Left hindlimb (tissue), 1 donor: ENCODE measurements around the gene SEPTIN5.

Experiments used
- DNase-seq: peaks from one replicate; pipeline ENCODE4 v3.0.0-alpha.2; 2018

SEPTIN5 gene

GRCh38 chr22:19734837-19735382 lies 20.6 kb downstream of the SEPTIN5 start:
- no peak for DNase-seq

GRCh38 chr22:19735665-19736510 lies 21.6 kb downstream of the SEPTIN5 start:
- DNase-seq = no peak

GRCh38 chr22:19737846-19738663 lies 23.8 kb downstream of the SEPTIN5 start:
- DNase-seq = no peak

GRCh38 chr22:19738664-19739447 lies 24.6 kb downstream of the SEPTIN5 start:
- DNase-seq = no peak

GRCh38 chr22:19739448-19739895 lies 25.2 kb downstream of the SEPTIN5 start:
- DNase-seq = no peak

GRCh38 chr22:19739911-19740449 lies 25.7 kb downstream of the SEPTIN5 start:
- DNase-seq = no peak

GRCh38 chr22:19740586-19740985 lies 26.3 kb downstream of the SEPTIN5 start:
- no peak for DNase-seq

GRCh38 chr22:19741053-19741452 lies 26.8 kb downstream of the SEPTIN5 start:
- no peak for DNase-seq

- no peak for DNase-seq
Measured at GRCh38 chr22:19742160-19743066, 28.1 kb downstream of the SEPTIN5 start.

- DNase-seq = no peak
Measured at GRCh38 chr22:19743081-19743480, 28.8 kb downstream of the SEPTIN5 start.

GRCh38 chr22:19743651-19744050 lies 29.3 kb downstream of the SEPTIN5 start:
- DNase-seq = no peak

GRCh38 chr22:19744350-19745006 lies 30.2 kb downstream of the SEPTIN5 start:
- no peak for DNase-seq

GRCh38 chr22:19745155-19746101 lies 31.1 kb downstream of the SEPTIN5 start:
- no peak for DNase-seq

GRCh38 chr22:19746726-19747125 lies 32.4 kb downstream of the SEPTIN5 start:
- DNase-seq = no peak

GRCh38 chr22:19747551-19747950 lies 33.2 kb downstream of the SEPTIN5 start:
- no peak for DNase-seq

- DNase-seq = no peak
Measured at GRCh38 chr22:19748139-19748538, 33.8 kb downstream of the SEPTIN5 start.

GRCh38 chr22:19748991-19749664 lies 34.8 kb downstream of the SEPTIN5 start:
- no peak for DNase-seq

- DNase-seq = no peak
Measured at GRCh38 chr22:19749876-19750275, 35.6 kb downstream of the SEPTIN5 start.
